Activated CD4-positive, alpha-beta memory T cell treated with anti-CD3 and anti-CD28 coated beads, Interleukin-2, amount 10 ng/mL, durations not matched to agents 7 days and 5 days (primary cell): Measurements from ENCODE around the gene TCP10L. TPM values are rescaled to one million over a fixed set of nuclear protein-coding genes. Genes with fewer than 3 reads are reported as not detected.

Experiments
- CTCF ChIA-PET: fragments of 350-600 bp; sonication (Branson Sonifier 250); formaldehyde crosslinking; loops from one replicate; lab custom pipeline; 2021; ENCODE audit warnings: antibody characterized with exemption, inconsistent platforms; lab: Charles Lee
- POLR2A ChIA-PET: fragments of 350-600 bp; sonication (Branson Sonifier 250); formaldehyde crosslinking; loops from one replicate; lab custom pipeline; 2021; ENCODE audit warnings: antibody characterized with exemption; lab: Charles Lee
- DNase-seq: peaks from one replicate; pipeline ENCODE4 v3.0.0-alpha.2; 2020
- H3K27ac Mint-ChIP-seq: one replicate; pipeline ENCODE4 v1.8.0; 2021; ENCODE audit warnings: mild to moderate bottlenecking, mixed read lengths
- H3K27me3 Mint-ChIP-seq: one replicate; pipeline ENCODE4 v1.8.0; 2021; ENCODE audit warnings: mixed read lengths
- H3K36me3 Mint-ChIP-seq: one replicate; pipeline ENCODE4 v1.8.0; 2021; ENCODE audit warnings: low read depth, mixed read lengths
- H3K4me1 Mint-ChIP-seq: one replicate; pipeline ENCODE4 v1.8.0; 2021; ENCODE audit warnings: mixed read lengths
- H3K4me3 Mint-ChIP-seq: one replicate; pipeline ENCODE4 v1.8.0; 2021; ENCODE audit warnings: mild to moderate bottlenecking, mixed read lengths
- H3K9me3 Mint-ChIP-seq: one replicate; pipeline ENCODE4 v1.8.0; 2021; ENCODE audit warnings: mixed read lengths
- total RNA-seq, 2 experiments: library from RNA; stranded (reverse); gene quantifications; one replicate each; pipeline ENCODE4 v1.2.3, GENCODE V29; 2021

Gene TCP10L
- total RNA-seq, 2 experiments from 2014 or later: 0.53 to 0.95 TPM

DNA sequence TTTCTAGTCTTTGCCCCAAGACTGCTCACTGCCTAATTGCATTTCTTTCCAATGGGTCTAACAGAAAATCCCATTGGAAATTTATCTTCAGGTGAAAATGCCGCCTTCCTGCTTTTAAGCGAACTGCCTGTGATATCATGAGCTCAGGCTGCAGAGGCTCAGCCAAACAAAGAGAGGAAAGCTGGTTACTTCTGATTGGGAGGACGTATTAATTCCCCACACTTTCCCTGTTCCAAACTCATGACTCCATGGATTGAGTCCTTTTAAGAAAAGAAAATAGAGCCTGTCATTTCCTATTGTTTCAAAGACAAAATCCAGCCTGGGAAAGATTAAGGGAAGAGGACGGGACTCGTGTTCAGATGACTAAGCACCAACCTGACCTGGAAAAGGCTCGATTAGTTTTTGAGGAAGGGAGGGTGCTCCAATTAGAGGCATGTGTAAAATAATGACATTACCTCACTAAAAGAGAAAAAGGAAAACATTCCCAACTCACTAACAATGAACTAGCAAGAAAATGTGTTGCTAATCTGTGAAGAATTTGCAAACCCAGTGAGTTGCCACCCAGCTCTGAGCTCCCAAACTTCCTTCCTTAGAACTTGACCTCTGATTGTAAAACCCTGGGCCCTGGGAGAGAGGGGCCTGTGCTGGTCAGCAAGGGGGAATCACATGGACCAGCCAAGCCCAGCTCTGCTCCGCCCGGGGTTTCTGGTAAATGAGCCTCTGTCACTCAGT lies 61.2 kb downstream of the TCP10L start:
- no peaks in the 10 kb centered on the region for H3K9me3 Mint-ChIP-seq
- no peaks in the 10 kb centered on the region for H3K36me3 Mint-ChIP-seq
- H3K4me1 Mint-ChIP-seq: no peaks in the 10 kb centered on the region
- no peak overlapping the region for H3K27ac Mint-ChIP-seq
- no peak overlapping the region for H3K4me3 Mint-ChIP-seq
- no peak for DNase-seq
- H3K27me3 Mint-ChIP-seq: no peaks in the 10 kb centered on the region
- CTCF ChIA-PET: interaction anchor here (0.6 kb wide), 1 partner anchor 77 kb away, joined by 3 read pairs; no protein-coding TSS in a partner anchor
- POLR2A ChIA-PET: no interaction called here

Other genes starting within 250 kb of the TCP10L start
- 1 to 10 TPM; 9.1 TPM for gene URB1, start 192.5 kb downstream of the TCP10L start, total RNA-seq
- 1 to 10 TPM; 5.0 to 6.3 TPM for gene EVA1C, start 172.8 kb downstream of the TCP10L start, total RNA-seq
- 10 to 100 TPM; 34.0 to 34.7 TPM for gene CFAP298, start 26.9 kb upstream of the TCP10L start, total RNA-seq
- 10 to 100 TPM; 18.7 to 21.8 TPM for gene SYNJ1, start 142.5 kb upstream of the TCP10L start, total RNA-seq
- 10 to 100 TPM; 46.1 to 47.9 TPM for gene PAXBP1, start 186.2 kb upstream of the TCP10L start, total RNA-seq